ENCODE data around the gene RXFP3.
"Not testable (repeated sequence)": the region's sequence is repeated elsewhere in the genome, so short reads cannot be mapped to it uniquely, and the experiment has no call there.

RXFP3 gene

GRCh38 chr5:33936381-33937016 lies at the start of gene RXFP3:
RXFP3 (plus strand) TSS chr5:33936386; CDS start chr5:33936741, 355 bp downstream.
- no peak for DNase-seq (ENCODE audit: low read depth in 1 of 2, low spot score in 1 of 2)

GRCh38 chr5:33887268-33887667 lies 48.9 kb upstream of the RXFP3 start:
- no peak for DNase-seq (ENCODE audit: low read depth in 1 of 2, low spot score in 1 of 2)

GRCh38 chr5:33888587-33888986 lies 47.6 kb upstream of the RXFP3 start:
- DNase-seq (ENCODE audit: low read depth in 1 of 2, low spot score in 1 of 2): no peak

GRCh38 chr5:33890131-33891032 lies 45.8 kb upstream of the RXFP3 start:
- DNase-seq (ENCODE audit: low read depth in 1 of 2, low spot score in 1 of 2): no peak

- no peak for DNase-seq (ENCODE audit: low read depth in 1 of 2, low spot score in 1 of 2)
These were observed 44.8 kb upstream of the RXFP3 start for GRCh38 chr5:33891446-33891787.

- DNase-seq (ENCODE audit: low read depth in 1 of 2, low spot score in 1 of 2): no peak
These were observed 44.2 kb upstream of the RXFP3 start, which contains the start of gene ADAMTS12 for GRCh38 chr5:33891788-33892619. ADAMTS12 (minus strand) TSS chr5:33891990; CDS start chr5:33891856, 134 bp downstream.

- no peak for DNase-seq (ENCODE audit: low read depth in 1 of 2, low spot score in 1 of 2)
These were observed 43.5 kb upstream of the RXFP3 start for GRCh38 chr5:33892620-33893137.

GRCh38 chr5:33894566-33894965 lies 41.6 kb upstream of the RXFP3 start:
- no peak for DNase-seq (ENCODE audit: low read depth in 1 of 2, low spot score in 1 of 2)

- DNase-seq (ENCODE audit: low read depth in 1 of 2, low spot score in 1 of 2): no peak
These were observed 35.0 kb upstream of the RXFP3 start for GRCh38 chr5:33901156-33901555.

- DNase-seq (ENCODE audit: low read depth in 1 of 2, low spot score in 1 of 2): no peak
These were observed 33.1 kb upstream of the RXFP3 start for GRCh38 chr5:33903118-33903517.

GRCh38 chr5:33905381-33905780 lies 30.8 kb upstream of the RXFP3 start:
- no peak for DNase-seq (ENCODE audit: low read depth in 1 of 2, low spot score in 1 of 2)

- not testable (repeated sequence) for DNase-seq (ENCODE audit: low read depth in 1 of 2, low spot score in 1 of 2)
These were observed 29.9 kb upstream of the RXFP3 start for GRCh38 chr5:33906248-33906647.

GRCh38 chr5:33914844-33915243 lies 21.3 kb upstream of the RXFP3 start:
- DNase-seq (ENCODE audit: low read depth in 1 of 2, low spot score in 1 of 2): not testable (repeated sequence)

GRCh38 chr5:33921002-33921401 lies 15.2 kb upstream of the RXFP3 start:
- DNase-seq (ENCODE audit: low read depth in 1 of 2, low spot score in 1 of 2): no peak

GRCh38 chr5:33925278-33925677 lies 10.9 kb upstream of the RXFP3 start:
- DNase-seq (ENCODE audit: low read depth in 1 of 2, low spot score in 1 of 2): no peak

GRCh38 chr5:33927685-33928084 lies 8.5 kb upstream of the RXFP3 start:
- DNase-seq (ENCODE audit: low read depth in 1 of 2, low spot score in 1 of 2): no peak

GRCh38 chr5:33928283-33928682 lies 7.9 kb upstream of the RXFP3 start:
- no peak for DNase-seq (ENCODE audit: low read depth in 1 of 2, low spot score in 1 of 2)

GRCh38 chr5:33929925-33930690 lies 6.1 kb upstream of the RXFP3 start:
- no peak for DNase-seq (ENCODE audit: low read depth in 1 of 2, low spot score in 1 of 2)

GRCh38 chr5:33931136-33931535 lies 5.0 kb upstream of the RXFP3 start:
- no peak for DNase-seq (ENCODE audit: low read depth in 1 of 2, low spot score in 1 of 2)

GRCh38 chr5:33933723-33934169 lies 2.4 kb upstream of the RXFP3 start:
- DNase-seq (ENCODE audit: low read depth in 1 of 2, low spot score in 1 of 2): no peak

Data from stimulated activated CD4-positive, alpha-beta T cell treated with anti-CD3 and anti-CD28 coated beads, Interleukin-15, amount 100 ng/mL, for 1 hour (primary cell).